CD4-positive, alpha-beta T cell treated with Interleukin-6 at 100 ng/mL for 8 hours (primary cell): ENCODE results near the gene CLPSL2.

Experiments
- DNase-seq: peaks from one replicate; pipeline ENCODE4 v3.0.0-alpha.2; 2020; ENCODE audit warnings: mixed read lengths, low spot score

Gene CLPSL2

DNA sequence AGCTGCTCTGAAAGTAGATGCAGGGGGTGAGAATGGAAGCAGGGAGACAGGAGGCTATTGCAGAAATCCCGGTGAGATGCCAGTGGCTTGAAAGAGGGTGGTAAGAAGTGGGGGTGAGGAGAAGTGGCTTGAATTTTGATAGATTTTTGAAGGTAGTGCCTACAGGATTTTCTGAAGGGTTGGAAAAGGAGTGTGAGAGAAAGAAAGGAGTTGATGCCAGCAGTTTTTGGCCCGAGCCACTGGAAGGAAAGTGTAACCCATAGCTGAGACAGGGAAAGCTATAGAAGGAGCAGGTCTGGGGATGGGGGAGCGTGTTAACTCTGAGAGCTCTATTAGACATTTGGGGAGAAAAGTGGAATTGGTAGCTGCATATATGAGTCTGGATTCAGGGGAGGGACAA lies 29.9 kb upstream of the CLPSL2 start:
- DNase-seq: no peak

GRCh38 chr6:35747877-35748276 lies 28.5 kb upstream of the CLPSL2 start:
- DNase-seq: no peak

GRCh38 chr6:35750557-35750956 lies 25.8 kb upstream of the CLPSL2 start:
- DNase-seq: no peak

GRCh38 chr6:35751594-35751993 lies 24.8 kb upstream of the CLPSL2 start:
- DNase-seq: no peak

DNA sequence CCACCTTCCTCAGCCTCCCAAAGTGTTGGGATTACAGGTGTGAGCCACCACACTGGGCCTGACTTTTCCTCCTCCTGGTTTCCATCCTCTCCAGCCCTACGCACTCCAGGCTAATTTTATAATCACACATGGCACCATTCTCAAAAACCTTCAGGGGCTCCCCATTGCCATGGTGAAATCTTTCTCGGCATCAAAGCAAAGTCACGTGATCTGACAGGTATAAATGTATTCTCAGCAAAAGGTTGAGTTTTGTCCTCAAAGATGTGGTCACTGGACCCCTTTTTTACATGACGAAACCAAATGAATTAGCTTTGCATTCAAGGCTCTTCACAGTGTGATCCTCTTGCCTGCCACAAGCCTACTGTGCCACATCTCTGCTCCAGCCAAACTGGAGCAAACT lies 24.1 kb upstream of the CLPSL2 start:
- no peak for DNase-seq

GRCh38 chr6:35754452-35755277 lies 21.7 kb upstream of the CLPSL2 start:
- no peak for DNase-seq

DNA sequence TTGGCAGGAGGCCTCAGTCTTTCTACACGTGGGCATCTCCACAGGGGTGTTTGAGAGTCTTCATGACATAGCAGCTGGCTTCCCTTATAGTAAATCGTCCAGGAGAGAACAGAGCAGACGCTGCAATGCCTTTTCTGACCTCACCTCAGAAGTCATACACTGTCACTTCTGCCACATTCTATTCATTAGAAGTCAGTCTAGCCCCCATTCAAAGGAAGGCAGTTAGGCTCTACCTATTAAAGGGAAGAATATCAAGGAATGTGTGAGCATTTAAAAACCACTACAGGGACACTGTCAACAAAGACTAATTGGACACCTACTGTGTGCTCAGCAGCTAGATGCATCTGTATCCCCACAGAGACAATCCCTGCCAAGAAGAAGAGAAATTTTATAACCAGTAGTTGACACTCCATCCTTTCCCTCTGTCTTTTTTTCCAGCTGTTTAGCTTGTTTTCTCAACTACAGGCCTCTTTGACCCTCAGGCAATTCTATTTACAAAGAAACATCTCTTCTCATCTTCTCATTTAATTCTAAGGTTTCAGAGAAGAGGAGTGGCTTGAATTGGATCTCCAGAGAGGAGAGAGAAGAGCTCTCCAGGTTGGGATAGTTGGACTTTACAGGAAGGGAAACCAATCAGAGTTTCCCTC lies 21.0 kb upstream of the CLPSL2 start:
- no peak for DNase-seq

DNA sequence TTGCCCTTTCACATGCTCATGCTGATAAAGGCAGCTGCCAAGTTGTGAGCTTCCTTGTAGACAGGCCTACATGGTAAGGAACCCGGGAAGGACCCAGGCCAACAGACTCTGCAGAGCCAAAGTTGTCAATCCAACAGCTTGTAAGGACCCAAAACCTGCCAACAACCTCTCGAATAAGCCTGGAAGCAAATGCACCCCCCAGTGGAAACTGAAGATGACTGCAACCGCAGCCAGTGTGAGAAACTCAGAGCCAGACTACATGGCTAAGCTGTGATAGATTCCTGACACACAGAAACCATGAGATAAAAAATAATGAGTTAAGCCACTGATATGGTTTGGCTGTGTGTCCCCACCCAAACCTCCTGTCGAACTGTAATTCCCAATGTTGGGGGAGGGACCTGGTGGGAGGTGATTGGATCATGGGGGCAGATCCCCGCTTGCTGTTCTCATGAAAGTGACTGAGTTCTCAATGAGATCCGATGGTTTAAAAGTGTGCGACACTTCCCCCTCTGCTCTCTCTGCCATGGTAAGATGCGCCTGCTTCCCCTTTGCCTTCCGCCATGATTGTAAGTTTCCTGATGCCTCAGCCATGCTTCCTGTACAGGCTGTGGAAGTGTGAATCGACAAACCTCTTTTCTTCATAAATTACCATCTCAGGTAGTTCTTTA lies 18.8 kb upstream of the CLPSL2 start:
- no peak for DNase-seq

GRCh38 chr6:35759426-35759825 lies 17.0 kb upstream of the CLPSL2 start:
- no peak for DNase-seq

DNA sequence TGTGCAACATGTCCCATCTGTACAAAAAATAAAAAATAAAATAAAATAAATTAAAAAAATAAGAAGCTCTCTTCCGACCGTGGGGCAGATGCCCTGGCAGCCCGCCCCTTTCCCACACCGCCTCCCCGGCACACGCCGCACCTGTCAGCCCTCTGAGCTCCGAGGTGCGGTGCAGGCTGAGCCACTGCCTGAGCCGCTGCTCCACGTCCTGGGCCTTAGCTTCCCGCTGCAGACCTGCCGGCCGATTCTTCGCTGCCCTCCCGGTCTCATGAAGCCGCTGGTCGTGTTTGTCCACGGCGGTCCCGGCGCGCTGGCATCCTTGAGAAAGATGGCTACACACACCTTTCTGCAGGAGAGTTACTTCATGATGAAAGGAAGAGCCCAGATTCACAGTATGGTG lies 10.7 kb upstream of the CLPSL2 start:
- no peak for DNase-seq

- DNase-seq: no peak
Measured at GRCh38 chr6:35769211-35769610, 7.2 kb upstream of the CLPSL2 start.

- no peak for DNase-seq
Measured at GRCh38 chr6:35771343-35771627, 5.1 kb upstream of the CLPSL2 start.

DNA sequence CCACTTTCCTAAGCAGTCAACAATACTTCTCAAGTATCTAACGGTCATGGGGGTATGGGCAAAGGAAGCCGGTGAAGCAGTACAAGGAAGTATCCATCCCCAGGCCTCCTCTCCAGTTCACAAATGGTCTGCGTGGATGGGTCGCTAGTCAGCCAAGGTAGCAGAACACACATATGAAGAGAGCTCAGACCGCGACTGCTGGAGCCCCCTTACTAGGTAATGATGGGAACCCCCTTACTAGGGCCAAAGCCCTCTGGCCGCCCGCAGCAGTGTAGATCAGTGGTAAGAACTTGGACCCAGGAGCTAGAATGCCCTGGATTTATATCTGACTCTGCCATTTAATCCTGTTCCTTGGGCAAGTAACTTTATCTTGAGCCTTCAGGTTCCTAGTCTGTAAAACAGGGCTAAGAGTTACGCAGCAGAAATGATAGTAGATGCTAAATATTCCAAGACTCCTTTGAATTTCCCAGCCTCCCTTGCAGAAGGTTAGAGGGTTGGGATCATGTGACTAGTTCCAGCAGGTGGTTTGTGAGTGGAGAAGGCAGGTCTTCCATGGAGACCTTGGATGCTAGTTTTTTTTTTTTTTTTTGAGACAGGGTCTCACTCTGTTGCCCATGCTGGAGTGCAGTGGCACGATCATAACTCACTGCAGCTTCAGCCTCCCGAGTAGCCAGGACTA lies 2.1 kb upstream of the CLPSL2 start:
- no peak for DNase-seq

GRCh38 chr6:35775031-35775430 lies 1.4 kb upstream of the CLPSL2 start:
- DNase-seq: no peak

GRCh38 chr6:35777356-35778102 lies 1.1 kb downstream of the CLPSL2 start:
- no peak for DNase-seq

DNA sequence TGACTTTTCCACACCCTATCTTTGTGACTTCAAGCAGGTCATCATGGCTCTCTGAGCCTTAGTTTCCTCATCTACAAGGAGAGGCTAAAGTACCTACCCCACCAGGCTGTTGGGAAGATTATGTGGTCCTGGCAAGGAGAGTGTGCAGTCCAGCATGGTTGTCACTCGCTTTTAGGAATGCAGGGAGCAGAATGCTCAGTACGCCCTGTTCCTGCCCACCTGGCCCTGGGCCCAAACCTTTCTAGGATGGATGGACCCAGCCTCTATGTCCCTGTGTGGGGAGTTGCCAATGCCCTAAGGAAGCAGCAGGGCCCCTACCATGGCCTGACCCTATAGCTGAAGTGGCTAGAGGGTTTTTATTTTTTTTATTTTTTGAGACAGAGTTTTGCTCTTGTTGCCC lies 2.0 kb downstream of the CLPSL2 start:
- DNase-seq: no peak

DNA sequence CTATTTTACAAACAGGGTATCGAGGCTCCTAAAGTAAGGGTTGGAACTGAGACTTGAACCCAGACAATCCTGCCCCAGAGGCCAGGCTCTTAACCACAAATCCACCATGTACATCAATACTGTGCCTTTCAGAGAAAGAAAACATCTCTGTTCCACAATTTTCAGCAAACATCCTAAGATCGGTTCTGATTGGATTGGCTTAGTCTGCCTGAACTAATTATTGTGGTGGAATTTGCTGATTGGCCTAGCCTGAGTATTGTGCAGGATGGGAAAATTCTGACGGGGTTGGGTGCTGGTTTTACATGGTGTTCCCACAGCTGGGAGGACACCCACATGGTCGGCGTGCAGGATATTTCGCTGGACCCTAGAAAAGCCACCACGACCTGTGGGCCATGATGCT lies 4.3 kb downstream of the CLPSL2 start, which contains the start of gene CLPSL1:
CLPSL1 (plus strand) TSS at position 301 of the 400 bp plus-strand sequence; CDS start at position 393, 92 bp downstream.
- DNase-seq: no peak

GRCh38 chr6:35781290-35781689 lies 4.9 kb downstream of the CLPSL2 start:
- no peak for DNase-seq

DNA sequence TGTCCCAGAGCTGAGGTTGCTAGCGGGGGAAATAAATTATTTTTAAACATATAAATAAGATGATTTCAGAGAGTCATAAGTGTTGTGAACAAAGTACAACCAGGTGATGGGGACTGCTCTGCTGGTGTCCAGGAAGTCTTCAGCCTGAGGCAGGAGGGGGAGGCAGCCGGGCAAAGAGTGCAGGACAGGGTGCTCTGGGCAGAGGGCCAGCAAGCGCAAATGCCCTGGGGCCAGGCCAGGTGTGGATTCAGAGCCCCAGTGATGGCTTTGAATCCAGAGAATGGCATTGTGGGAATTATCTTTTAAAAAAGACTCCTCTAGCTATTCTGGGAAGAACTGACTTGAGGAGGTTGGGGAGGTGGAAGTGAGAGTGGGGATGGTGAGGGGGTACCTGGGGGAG lies 6.0 kb downstream of the CLPSL2 start:
- DNase-seq: no peak

DNA sequence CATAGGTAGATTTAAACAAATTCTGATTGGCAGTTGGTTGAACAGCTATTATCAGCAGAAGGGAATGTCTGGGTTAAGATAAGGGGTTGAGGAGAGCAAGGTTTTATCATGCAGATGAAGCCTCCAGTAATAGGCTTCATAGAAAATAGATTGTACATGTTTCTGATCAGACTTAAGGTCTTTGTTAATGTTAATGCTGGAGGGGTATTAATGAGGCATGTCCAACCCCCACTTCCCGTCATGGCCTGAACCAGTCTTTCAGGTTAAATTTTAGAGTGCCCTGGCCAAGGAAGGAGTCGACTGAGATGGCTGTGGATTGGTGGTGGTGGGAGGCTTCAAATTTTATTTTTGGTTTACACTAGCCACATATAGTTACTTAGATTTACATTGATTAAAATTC lies 7.8 kb downstream of the CLPSL2 start:
- no peak for DNase-seq

DNA sequence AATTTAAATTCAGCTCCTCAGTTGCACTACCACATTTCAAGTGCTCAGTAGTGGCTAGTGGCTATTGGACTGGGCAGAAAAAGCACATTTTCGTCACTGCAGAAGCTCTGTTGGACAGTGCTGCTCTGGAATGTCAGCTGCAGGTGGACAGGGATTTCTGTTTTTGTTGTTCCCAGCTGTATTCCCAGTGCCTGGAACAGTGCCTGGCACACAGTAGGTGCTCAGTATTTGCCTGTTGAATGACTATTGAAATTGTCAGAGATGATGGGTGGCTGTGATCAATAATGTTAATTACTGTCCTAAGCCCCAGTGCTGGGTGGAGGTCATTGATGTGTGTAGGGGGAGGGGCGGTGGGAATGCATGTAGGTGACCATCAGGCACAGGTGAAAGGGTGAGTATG lies 9.9 kb downstream of the CLPSL2 start:
- no peak for DNase-seq

- DNase-seq: no peak
Measured at GRCh38 chr6:35786810-35787209, 10.4 kb downstream of the CLPSL2 start.
